Measurements from ENCODE around the gene SH3RF2.

DNA sequence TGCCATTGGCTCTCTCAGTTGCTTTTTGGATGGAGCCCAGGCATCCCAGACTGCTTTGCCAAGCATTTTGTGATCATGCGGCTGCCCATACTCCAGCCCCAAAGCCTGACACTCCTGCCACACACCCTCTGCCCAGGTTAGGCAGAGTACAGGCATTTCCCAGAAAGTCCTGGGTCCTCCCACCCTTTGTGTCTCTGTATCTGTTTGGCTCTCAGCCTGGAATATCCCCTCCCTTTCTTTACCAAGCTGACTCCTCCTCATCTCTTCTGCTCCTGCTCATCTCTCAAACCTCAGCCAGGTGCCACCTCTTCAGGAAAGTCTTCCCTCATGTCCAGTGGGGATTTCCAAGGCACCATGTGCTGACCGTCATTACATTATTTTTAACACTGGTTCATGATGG, 14.3 kb upstream of the SH3RF2 start:
- TF ChIP-seq, protein P1, sequence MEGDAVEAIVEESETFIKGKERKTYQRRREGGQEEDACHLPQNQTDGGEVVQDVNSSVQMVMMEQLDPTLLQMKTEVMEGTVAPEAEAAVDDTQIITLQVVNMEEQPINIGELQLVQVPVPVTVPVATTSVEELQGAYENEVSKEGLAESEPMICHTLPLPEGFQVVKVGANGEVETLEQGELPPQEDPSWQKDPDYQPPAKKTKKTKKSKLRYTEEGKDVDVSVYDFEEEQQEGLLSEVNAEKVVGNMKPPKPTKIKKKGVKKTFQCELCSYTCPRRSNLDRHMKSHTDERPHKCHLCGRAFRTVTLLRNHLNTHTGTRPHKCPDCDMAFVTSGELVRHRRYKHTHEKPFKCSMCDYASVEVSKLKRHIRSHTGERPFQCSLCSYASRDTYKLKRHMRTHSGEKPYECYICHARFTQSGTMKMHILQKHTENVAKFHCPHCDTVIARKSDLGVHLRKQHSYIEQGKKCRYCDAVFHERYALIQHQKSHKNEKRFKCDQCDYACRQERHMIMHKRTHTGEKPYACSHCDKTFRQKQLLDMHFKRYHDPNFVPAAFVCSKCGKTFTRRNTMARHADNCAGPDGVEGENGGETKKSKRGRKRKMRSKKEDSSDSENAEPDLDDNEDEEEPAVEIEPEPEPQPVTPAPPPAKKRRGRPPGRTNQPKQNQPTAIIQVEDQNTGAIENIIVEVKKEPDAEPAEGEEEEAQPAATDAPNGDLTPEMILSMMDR (IDR thresholded peaks at IDR 0.05): no peak
- TF ChIP-seq POLR2A (IDR thresholded peaks at IDR 0.05): no peak
